Endothelial cell of umbilical vein (primary cell): ENCODE measurements around the gene BCO1. TPM values are rescaled to one million over a fixed set of nuclear protein-coding genes. Genes with fewer than 3 reads are reported as not detected.

Experiments used
- BruUV-seq: library from RNA; stranded (reverse); fragments of 400-500 nt; replicated peaks from 2 replicates; lab custom pipeline; 2021; lab: Mats Ljungman, UMichigan
- CTCF ChIA-PET: fragments of 300-600, 350-600 bp; sonication (Branson Sonifier 250); formaldehyde crosslinking; loops from one replicate; lab custom pipeline; 2021; ENCODE audit warnings: antibody characterized with exemption, inconsistent platforms; lab: Charles Lee
- POLR2A ChIA-PET: fragments of 300-600, 350-600 bp; sonication (Branson Sonifier 250); formaldehyde crosslinking; loops from one replicate; lab custom pipeline; 2021; ENCODE audit warnings: antibody characterized with exemption, inconsistent platforms; lab: Charles Lee
- DNase-seq: peaks from one replicate; pipeline ENCODE4 v3.0.0-alpha.2; 2011; ENCODE audit warnings: low read depth, low spot score
- FAIRE-seq: peaks from 2 replicates; lab custom pipeline; 2011; peaks lifted over from hg19 to GRCh38; lab: Jason Lieb, UNC
- H2AFZ ChIP-seq: 2 replicates; pipeline ENCODE4 v1.6.0; 2012; ENCODE audit warnings: low read depth, low read length, control low read depth, inconsistent platforms
- H3K27ac ChIP-seq: 2 replicates; pipeline ENCODE4 v1.5.1; 2011; ENCODE audit warnings: low read depth, mild to moderate bottlenecking, control low read depth, low read length, moderate library complexity; ENCODE audit not compliant: insufficient read depth
- H3K27me3 ChIP-seq, 2 experiments: 2 replicates each; pipeline versions ENCODE4 v1.6.0 to v1.6.1; 2011; ENCODE audit warnings: low read length in 2 of 2, mixed read lengths in 1 of 2; ENCODE audit not compliant: control insufficient read depth in 2 of 2, insufficient read depth in 2 of 2
- H3K36me3 ChIP-seq, 2 experiments: 2 replicates in 1 of 2; 3 replicates in 1 of 2; pipeline ENCODE4 v1.5.1; 2011; ENCODE audit warnings: low read length in 2 of 2, mild to moderate bottlenecking in 1 of 2, moderate library complexity in 1 of 2; ENCODE audit not compliant: control insufficient read depth in 2 of 2, insufficient read depth in 2 of 2; ENCODE audit errors: extremely low read depth in 1 of 2
- H3K4me1 ChIP-seq: 3 replicates; pipeline ENCODE4 v1.5.1; 2011; ENCODE audit warnings: mild to moderate bottlenecking, low read length; ENCODE audit not compliant: control insufficient read depth, insufficient read depth; ENCODE audit errors: extremely low read depth
- H3K4me2 ChIP-seq: 2 replicates; pipeline ENCODE4 v1.6.1; 2011; ENCODE audit warnings: low read length, control low read depth, mixed read lengths; ENCODE audit not compliant: insufficient read depth
- H3K4me3 ChIP-seq, 3 experiments: fragments of 200-600 bp in 1 of 3; sonication (generic), shearing (Covaris generic) in 1 of 3; replicated peaks in 1 of 3; 2 replicates each; pipeline ENCODE4 v1.5.1; 2011 to 2016; ENCODE audit warnings: control low read depth in 3 of 3, low read length in 3 of 3, mild to moderate bottlenecking in 2 of 3, inconsistent platforms in 1 of 3, low read depth in 1 of 3, moderate library complexity in 1 of 3; ENCODE audit not compliant: insufficient read depth in 1 of 3
- H3K79me2 ChIP-seq: 2 replicates; pipeline ENCODE4 v1.6.0; 2012; ENCODE audit warnings: low read length, inconsistent platforms; ENCODE audit not compliant: control insufficient read depth, insufficient read depth
- H3K9ac ChIP-seq: replicated peaks from 2 replicates; pipeline ENCODE3; 2011; ENCODE audit warnings: low read length, control low read depth; ENCODE audit not compliant: insufficient read depth; ENCODE audit errors: extremely low read depth
- H3K9me1 ChIP-seq: replicated peaks from 3 replicates; pipeline ENCODE4 v1.6.0; 2011; ENCODE audit warnings: mild to moderate bottlenecking, low read length; ENCODE audit not compliant: control insufficient read depth, insufficient read depth; ENCODE audit errors: extremely low read depth
- H3K9me3 ChIP-seq: replicated peaks from 2 replicates; pipeline ENCODE4 v1.5.1; 2012; ENCODE audit warnings: low read length, inconsistent platforms; ENCODE audit not compliant: control insufficient read depth, insufficient read depth
- H4K20me1 ChIP-seq: replicated peaks from 2 replicates; pipeline ENCODE3; 2011; ENCODE audit warnings: mild to moderate bottlenecking, low read length; ENCODE audit not compliant: control insufficient read depth, insufficient read depth; ENCODE audit errors: extremely low read depth
- CTCF ChIP-seq, 2 donors: IDR thresholded peaks; 1 replicate in 1 of 2; 2 replicates in 1 of 2; pipeline ENCODE4 v1.5.1; 2011; ENCODE audit warnings: low read length in 2 of 2, mild to moderate bottlenecking in 2 of 2, moderate library complexity in 2 of 2, control low read depth in 1 of 2, inconsistent platforms in 1 of 2, low read depth in 1 of 2; ENCODE audit not compliant: insufficient read depth in 1 of 2; ENCODE audit errors: extremely low read depth in 1 of 2
- EZH2 ChIP-seq: IDR thresholded peaks from 2 replicates; pipeline ENCODE4 v1.6.1; 2012; ENCODE audit warnings: borderline replicate concordance, low read depth, mild to moderate bottlenecking, moderate library complexity, low read length, inconsistent platforms; ENCODE audit not compliant: severe bottlenecking
- FOS ChIP-seq: IDR thresholded peaks from 2 replicates; pipeline ENCODE4 v1.6.1; 2011; ENCODE audit warnings: mild to moderate bottlenecking, low read length, moderate library complexity, borderline replicate concordance; ENCODE audit not compliant: insufficient read depth
- GATA2 ChIP-seq: IDR thresholded peaks from 2 replicates; pipeline ENCODE4 v1.7.0; 2011; ENCODE audit warnings: low read depth, mild to moderate bottlenecking, moderate library complexity, mixed read lengths, low read length; ENCODE audit not compliant: insufficient read length, insufficient read depth
- JUN ChIP-seq: IDR thresholded peaks from 2 replicates; pipeline ENCODE4 v1.6.1; 2011; ENCODE audit warnings: borderline replicate concordance, low read depth; ENCODE audit not compliant: insufficient read length, insufficient read depth
- MAX ChIP-seq: IDR thresholded peaks from 2 replicates; pipeline ENCODE4 v1.6.1; 2011; ENCODE audit not compliant: insufficient read depth, insufficient read length
- MYC ChIP-seq: IDR thresholded peaks from one replicate; pipeline ENCODE4 v1.6.1; 2011; ENCODE audit warnings: mild to moderate bottlenecking, low read depth, low read length
- POLR2A ChIP-seq: IDR thresholded peaks from 2 replicates; pipeline ENCODE4 v1.6.1; 2012; ENCODE audit warnings: low read depth, mild to moderate bottlenecking, control low read depth, low read length
- POLR2AphosphoS5 ChIP-seq: IDR thresholded peaks from 2 replicates; pipeline ENCODE4 v1.6.1; 2012; ENCODE audit warnings: low read depth, mild to moderate bottlenecking, control low read depth, low read length, moderate library complexity; ENCODE audit not compliant: insufficient read depth
- dilution Hi-C: fragments of 300-500 bp; cut with MboI; formaldehyde crosslinking; loops from one replicate; pipeline ENCODE4 v1.15.0; 2019; ENCODE audit warnings: low sequenced_read_pairs; ENCODE audit not compliant: extremely low pct_ligation_motif_present
- intact Hi-C: fragments of 100-400 bp; cut with micrococcal nuclease; formaldehyde crosslinking; loops from one replicate; pipeline ENCODE4 v1.10.0; 2022
- polyA plus RNA-seq, 4 experiments: library from polyadenylated mRNA; depleted of rRNA in 3 of 4; stranded (reverse) in 3 of 4; unstranded in 1 of 4; fragments of >200 nt; gene quantifications; 2 replicates each; pipeline versions ENCODE4 v1.2.1 to v1.2.3, GENCODE V29; 2011 to 2012; ENCODE audit warnings: missing spikeins in 1 of 4
- total RNA-seq: library from RNA; stranded (reverse); gene quantifications from 2 replicates; pipeline ENCODE4 v1.2.3, GENCODE V29; 2021

The BCO1 gene
- total and polyA plus RNA-seq, 2 donors (not counting 3 experiments of a cell fraction or from before 2014, with no cell fraction given), result not detected

GRCh38 chr16:81241706-81242105 lies 3.2 kb downstream of the BCO1 start:
- Histone ChIP-seq H3K27me3 (peaks cover 0 to 5% of the 10 kb centered on the region in 2 experiments), H3K9ac (no peak overlapping the region), H3K79me2 (no peaks in the 10 kb centered on the region), H3K9me3 (no peaks in the 10 kb centered on the region), H4K20me1 (no peaks in the 10 kb centered on the region), H3K4me2 (no peak overlapping the region), H3K4me1 (no peaks in the 10 kb centered on the region), H3K9me1 (no peaks in the 10 kb centered on the region), H2AFZ (no peak overlapping the region), H3K4me3 (no peak overlapping the region), H3K36me3 (no peaks in the 10 kb centered on the region), H3K27ac (no peak overlapping the region)
- POLR2A ChIA-PET, result no interaction called here
- FAIRE-seq (no peak), DNase-seq (no peak)
- CTCF ChIA-PET, result interaction anchor here (1.5 kb wide), 1 partner anchor 37 kb away, joined by 3 read pairs; no protein-coding TSS in a partner anchor
- no TSS peak for BruUV-seq
- dilution Hi-C loops (no loop called here), intact Hi-C loops (no loop called here)
- no peak for TF ChIP-seq POLR2AphosphoS5
- TF ChIP-seq CTCF (IDR thresholded peaks at IDR 0.05; ENCODE audit: extremely low read depth in 1 of 2, insufficient read depth in 1 of 2, low read depth in 1 of 2, low read length in 2 of 2), result no peak
- no peak for TF ChIP-seq MAX
- TF ChIP-seq MYC, result no peak
- no peak for TF ChIP-seq POLR2A
- no peak for TF ChIP-seq EZH2
- no peak for TF ChIP-seq FOS
- no peak for TF ChIP-seq GATA2
- TF ChIP-seq JUN, result no peak
